GM20000 (cell line): ENCODE results near the gene KNG1.

Experiments
- DNase-seq: peaks from one replicate; pipeline ENCODE4 v3.0.0; 2012; ENCODE audit warnings: low spot score
- CTCF ChIP-seq: IDR thresholded peaks from 2 replicates; pipeline ENCODE4 v1.5.1; 2012; ENCODE audit warnings: mild to moderate bottlenecking, control low read depth; ENCODE audit errors: extremely low read depth, missing control alignments

The KNG1 gene

GRCh38 chr3:186742618-186743380 is 25.6 kb downstream of the KNG1 start:
- DNase-seq: no peak
- TF ChIP-seq CTCF: no peak

GRCh38 chr3:186743666-186744065 is 26.5 kb downstream of the KNG1 start:
- TF ChIP-seq CTCF: no peak
- no peak for DNase-seq

- no peak for TF ChIP-seq CTCF
- no peak for DNase-seq
Observed at GRCh38 chr3:186746008-186746407, 28.8 kb downstream of the KNG1 start.

GRCh38 chr3:186750316-186750715 is 33.2 kb downstream of the KNG1 start:
- DNase-seq: no peak
- TF ChIP-seq CTCF: no peak

- DNase-seq: no peak
Observed at GRCh38 chr3:186751480-186751879, 34.3 kb downstream of the KNG1 start.

GRCh38 chr3:186754006-186754405 is 36.8 kb downstream of the KNG1 start:
- DNase-seq: no peak
- TF ChIP-seq CTCF: no peak

More at GRCh38 chr3:186751480-186751879, 34.3 kb downstream of the KNG1 start:
- no peak for TF ChIP-seq CTCF

- no peak for DNase-seq
- no peak for TF ChIP-seq CTCF
Observed at GRCh38 chr3:186754871-186755270, 37.7 kb downstream of the KNG1 start.
